CD14-positive monocyte (primary cell): ENCODE results near the gene SKOR1. TPM values are rescaled to one million over a fixed set of nuclear protein-coding genes. Genes with fewer than 3 reads are reported as not detected.

Experiments
- DNase-seq, 3 donors: peaks; one replicate each; pipeline ENCODE4 v3.0.0-alpha.2; 2011 to 2022
- H2AFZ ChIP-seq: 2 replicates; pipeline ENCODE4 v1.6.0; 2012; ENCODE audit warnings: mild to moderate bottlenecking, low read depth, low read length, inconsistent platforms; ENCODE audit not compliant: insufficient read depth, poor library complexity, severe bottlenecking
- H3K27ac ChIP-seq, 2 donors: 1 replicate in 1 of 2; 2 replicates in 1 of 2; pipeline ENCODE4 v1.5.1; 2012 to 2013; ENCODE audit warnings: low read length in 2 of 2, control low read depth in 1 of 2, inconsistent platforms in 1 of 2, low read depth in 1 of 2, mild to moderate bottlenecking in 1 of 2
- H3K27me3 ChIP-seq, 2 donors: one replicate each; pipeline versions ENCODE4 v1.6.0 to v1.6.1; 2011 to 2013; ENCODE audit warnings: low read length in 2 of 2; ENCODE audit not compliant: control insufficient read depth in 2 of 2, insufficient read depth in 2 of 2
- H3K36me3 ChIP-seq, 2 donors: replicated peaks in 1 of 2; 1 replicate in 1 of 2; 2 replicates in 1 of 2; pipeline versions ENCODE4 v1.5.1 to v1.6.1; 2012 to 2013; ENCODE audit warnings: low read length in 2 of 2, control low read depth in 1 of 2, inconsistent platforms in 1 of 2, mild to moderate bottlenecking in 1 of 2; ENCODE audit not compliant: insufficient read depth in 2 of 2, control insufficient read depth in 1 of 2
- H3K4me1 ChIP-seq, 2 donors: 1 replicate in 1 of 2; 2 replicates in 1 of 2; pipeline versions ENCODE4 v1.5.1 to v1.6.1; 2012 to 2013; ENCODE audit warnings: low read length in 2 of 2, control low read depth in 1 of 2, inconsistent platforms in 1 of 2, mild to moderate bottlenecking in 1 of 2, moderate library complexity in 1 of 2; ENCODE audit not compliant: insufficient read depth in 2 of 2, control insufficient read depth in 1 of 2
- H3K4me2 ChIP-seq: replicated peaks from 2 replicates; pipeline ENCODE3; 2012; ENCODE audit warnings: low read length, moderate library complexity, mild to moderate bottlenecking; ENCODE audit not compliant: poor library complexity, severe bottlenecking; ENCODE audit errors: extremely low read depth
- H3K4me3 ChIP-seq, 3 experiments: fragments of 200-600 bp in 1 of 3; sonication (generic) in 1 of 3; replicated peaks in 1 of 3; 1 replicate in 2 of 3; 2 replicates in 1 of 3; pipeline ENCODE4 v1.5.1; 2011 to 2013; ENCODE audit warnings: low read length in 3 of 3, mild to moderate bottlenecking in 3 of 3, control low read depth in 2 of 3, low read depth in 2 of 3, inconsistent platforms in 1 of 3, moderate library complexity in 1 of 3
- H3K79me2 ChIP-seq: 2 replicates; pipeline ENCODE4 v1.6.0; 2012; ENCODE audit warnings: mild to moderate bottlenecking, control low read depth, inconsistent platforms, low read length, moderate library complexity; ENCODE audit not compliant: insufficient read depth
- H3K9ac ChIP-seq: 2 replicates; pipeline ENCODE4 v1.6.0; 2017; ENCODE audit warnings: low read length, mild to moderate bottlenecking; ENCODE audit not compliant: insufficient read depth, poor library complexity, severe bottlenecking
- H3K9me3 ChIP-seq, 2 donors: replicated peaks in 1 of 2; 1 replicate in 1 of 2; 2 replicates in 1 of 2; pipeline versions ENCODE4 v1.5.1 to v1.6.1; 2012 to 2013; ENCODE audit warnings: low read length in 2 of 2, control low read depth in 1 of 2; ENCODE audit not compliant: control insufficient read depth in 1 of 2, insufficient read depth in 1 of 2
- H4K20me1 ChIP-seq: 2 replicates; pipeline ENCODE4 v1.6.0; 2012; ENCODE audit warnings: mild to moderate bottlenecking, low read length, control low read depth, moderate library complexity; ENCODE audit not compliant: insufficient read depth
- H3K27ac Mint-ChIP-seq, 7 donors: one replicate each; pipeline ENCODE4 v1.8.0; 2020; ENCODE audit warnings: mild to moderate bottlenecking in 7 of 7, mixed read lengths in 7 of 7, moderate library complexity in 6 of 7, inconsistent platforms in 2 of 7
- H3K27me3 Mint-ChIP-seq, 3 donors: one replicate each; pipeline ENCODE4 v1.8.0; 2021 to 2022; ENCODE audit warnings: low read depth in 3 of 3, mild to moderate bottlenecking in 3 of 3, mixed read lengths in 3 of 3, moderate library complexity in 3 of 3, inconsistent platforms in 1 of 3
- H3K36me3 Mint-ChIP-seq, 2 donors: one replicate each; pipeline ENCODE4 v1.8.0; 2020; ENCODE audit warnings: mixed read lengths in 2 of 2, inconsistent platforms in 1 of 2, mild to moderate bottlenecking in 1 of 2
- H3K4me1 Mint-ChIP-seq: one replicate; pipeline ENCODE4 v1.8.0; 2020; ENCODE audit warnings: mild to moderate bottlenecking, mixed read lengths
- H3K4me3 Mint-ChIP-seq, 2 donors: one replicate each; pipeline ENCODE4 v1.8.0; 2020; ENCODE audit warnings: mild to moderate bottlenecking in 2 of 2, mixed read lengths in 2 of 2, moderate library complexity in 1 of 2
- H3K9me3 Mint-ChIP-seq, 7 donors: one replicate each; pipeline ENCODE4 v1.8.0; 2020 to 2022; ENCODE audit warnings: mixed read lengths in 7 of 7, mild to moderate bottlenecking in 6 of 7, moderate library complexity in 6 of 7, inconsistent platforms in 2 of 7
- CTCF ChIP-seq: fragments of 200-600 bp; IDR thresholded peaks from one replicate; pipeline ENCODE4 v1.8.0; 2022; ENCODE audit warnings: antibody characterized with exemption, mild to moderate bottlenecking
- WGBS: methylation state at CpG from one replicate; pipeline ENCODE4 v1.1.5; 2013; ENCODE audit warnings: missing lambda C conversion rate; ENCODE audit not compliant: insufficient coverage; 5-methylcytosine and 5-hydroxymethylcytosine counted together
- intact Hi-C, 2 donors: fragments of 100-400 bp; cut with micrococcal nuclease; formaldehyde crosslinking; loops; one replicate each; pipeline versions ENCODE4 v1.15.0 to v1.15.1; 2023
- polyA plus RNA-seq, 3 donors: library from polyadenylated mRNA; depleted of rRNA in 1 of 3; unstranded in 2 of 3; stranded (reverse) in 1 of 3; fragments of 300-500 nt in 2 of 3; fragments of >200 nt in 1 of 3; fragmentation: Illumina TruSeq in 2 of 3; gene quantifications; 1 replicate in 2 of 3; 2 replicates in 1 of 3; pipeline ENCODE4 v1.2.3, GENCODE V29; 2012 to 2021

The SKOR1 gene
- polyA plus RNA-seq, 3 donors = 0.23 TPM; not detected in 2

DNA sequence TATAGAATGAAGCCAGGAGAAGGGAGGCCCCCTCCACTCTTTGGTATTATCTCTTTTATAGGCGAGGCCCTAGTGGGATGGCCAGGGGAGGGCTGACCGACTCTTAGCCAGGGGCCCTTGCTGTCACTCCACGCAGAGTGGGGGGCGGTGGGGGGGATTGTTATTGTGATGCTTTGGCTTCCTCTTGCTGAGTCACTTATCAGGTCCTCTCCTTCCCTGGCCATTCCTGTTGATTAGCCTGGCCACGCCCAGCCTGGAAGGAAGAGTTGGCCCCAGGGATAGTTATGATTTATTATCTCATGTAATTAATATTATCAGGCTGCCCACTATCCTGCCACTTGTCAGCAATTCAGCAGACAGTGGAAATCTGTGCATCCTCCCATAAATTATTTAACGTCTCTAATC is 25.5 kb upstream of the SKOR1 start:
- no peak for DNase-seq
- Histone ChIP-seq H4K20me1 (no peaks in the 10 kb centered on the region), H3K27me3 (no peaks in the 10 kb centered on the region), H3K36me3 (no peaks in the 10 kb centered on the region), H3K4me3 (no peak overlapping the region), H3K9ac (no peak overlapping the region), H3K4me2 (no peak overlapping the region), H3K27ac (no peak overlapping the region), H3K79me2 (no peaks in the 10 kb centered on the region), H2AFZ (no peak overlapping the region), H3K4me1 (no peaks in the 10 kb centered on the region), H3K9me3 (peaks cover 0 to 2% of the 10 kb centered on the region in 2 donors)
- intact Hi-C loops = no loop called here
- Mint-ChIP-seq H3K4me3 (no peak overlapping the region), H3K27ac (no peak overlapping the region), H3K4me1 (no peaks in the 10 kb centered on the region), H3K27me3 (peaks cover 0 to 5% (median 0%) of the 10 kb centered on the region in 3 donors), H3K9me3 (peaks cover 3 to 8% (median 6%) of the 10 kb centered on the region in 7 donors), H3K36me3 (peaks cover 18 to 26% of the 10 kb centered on the region in 2 donors)
- no peak for TF ChIP-seq CTCF
- WGBS = 100% methylated on average over 1 of the region's 6 CpGs

GRCh38 chr15:67801142-67801541 is 24.2 kb upstream of the SKOR1 start:
- Histone ChIP-seq H3K27ac (no peak overlapping the region), H3K4me1 (no peaks in the 10 kb centered on the region), H3K9ac (no peak overlapping the region), H2AFZ (no peak overlapping the region), H3K4me3 (no peak overlapping the region), H3K27me3 (no peaks in the 10 kb centered on the region), H3K79me2 (no peaks in the 10 kb centered on the region), H4K20me1 (no peaks in the 10 kb centered on the region), H3K4me2 (no peak overlapping the region), H3K9me3 (no peaks in the 10 kb centered on the region), H3K36me3 (no peaks in the 10 kb centered on the region)
- Mint-ChIP-seq H3K9me3 (peaks cover 0 to 1% (median 0%) of the 10 kb centered on the region in 7 donors), H3K27ac (no peak overlapping the region), H3K4me3 (no peak overlapping the region), H3K4me1 (no peaks in the 10 kb centered on the region), H3K36me3 (peaks cover 13 to 22% of the 10 kb centered on the region in 2 donors), H3K27me3 (peaks cover 0 to 5% (median 0%) of the 10 kb centered on the region in 3 donors)
- DNase-seq = no peak
- intact Hi-C loops = no loop called here
- TF ChIP-seq CTCF = no peak
- 100% methylated on average over 2 of the region's 2 CpGs for WGBS
